ENCODE results near the gene MAP2K2.
A peak's percentile ranks its signal among the peaks of the same experiment; 100 is the strongest.
"Not testable (repeated sequence)": the region's sequence is repeated elsewhere in the genome, so short reads cannot be mapped to it uniquely, and the experiment has no call there.

The MAP2K2 gene

GRCh38 chr19:4123615-4124568, at the start of gene MAP2K2:
Gene MAP2K2 (minus strand): TSS chr19:4124122. CDS start chr19:4123875, 247 bp downstream.
- Histone ChIP-seq H3K9me3 (no peaks in the 10 kb centered on the region), H3K27ac (peak within 1 kb of the TSS; percentile 61 to 73), H3K4me3 (peak within 1 kb of the TSS; percentile 94 to 99), H3K36me3 (peaks cover 0 to 11% (median 0%) of the 10 kb centered on the region in 3 donors), H3K27me3 (no peaks in the 10 kb centered on the region), H3K4me1 (peaks cover 0 to 39% (median 31%) of the 10 kb centered on the region in 4 donors)
- TF ChIP-seq, protein P1, sequence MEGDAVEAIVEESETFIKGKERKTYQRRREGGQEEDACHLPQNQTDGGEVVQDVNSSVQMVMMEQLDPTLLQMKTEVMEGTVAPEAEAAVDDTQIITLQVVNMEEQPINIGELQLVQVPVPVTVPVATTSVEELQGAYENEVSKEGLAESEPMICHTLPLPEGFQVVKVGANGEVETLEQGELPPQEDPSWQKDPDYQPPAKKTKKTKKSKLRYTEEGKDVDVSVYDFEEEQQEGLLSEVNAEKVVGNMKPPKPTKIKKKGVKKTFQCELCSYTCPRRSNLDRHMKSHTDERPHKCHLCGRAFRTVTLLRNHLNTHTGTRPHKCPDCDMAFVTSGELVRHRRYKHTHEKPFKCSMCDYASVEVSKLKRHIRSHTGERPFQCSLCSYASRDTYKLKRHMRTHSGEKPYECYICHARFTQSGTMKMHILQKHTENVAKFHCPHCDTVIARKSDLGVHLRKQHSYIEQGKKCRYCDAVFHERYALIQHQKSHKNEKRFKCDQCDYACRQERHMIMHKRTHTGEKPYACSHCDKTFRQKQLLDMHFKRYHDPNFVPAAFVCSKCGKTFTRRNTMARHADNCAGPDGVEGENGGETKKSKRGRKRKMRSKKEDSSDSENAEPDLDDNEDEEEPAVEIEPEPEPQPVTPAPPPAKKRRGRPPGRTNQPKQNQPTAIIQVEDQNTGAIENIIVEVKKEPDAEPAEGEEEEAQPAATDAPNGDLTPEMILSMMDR (IDR thresholded peaks at IDR 0.05), result peak in 1 of 2 experiments; percentile 38
- intact Hi-C loops (cut with DNase I; ENCODE audit: low total_unique reads), result loop anchor here (10.0 kb wide), 1 partner anchor 139 kb away; the partner anchor contains the start of gene EEF2
- peak; percentile 87 to 97 for DNase-seq

GRCh38 chr19:4172861-4173473, 49.0 kb upstream of the MAP2K2 start:
- TF ChIP-seq, protein P1 (IDR thresholded peaks at IDR 0.05), result no peak
- Histone ChIP-seq H3K27me3 (peaks cover 0 to 32% of the 10 kb centered on the region in 2 donors), H3K4me1 (peaks cover 0 to 8% (median 2%) of the 10 kb centered on the region in 4 donors), H3K4me3 (no peak overlapping the region), H3K36me3 (peaks cover 8 to 40% (median 33%) of the 10 kb centered on the region in 3 donors), H3K27ac (no peak overlapping the region), H3K9me3 (no peaks in the 10 kb centered on the region)
- peak in 1 of 2 donors; percentile 24 for DNase-seq
- intact Hi-C loops (cut with DNase I; ENCODE audit: low total_unique reads), result no loop called here

- intact Hi-C loops (cut with DNase I; ENCODE audit: low total_unique reads), result no loop called here
- no peak overlapping the region for H3K27ac ChIP-seq
- TF ChIP-seq, protein P1 (IDR thresholded peaks at IDR 0.05), result no peak
- DNase-seq, result no peak
- peaks cover 0 to 38% of the 10 kb centered on the region in 2 donors for H3K27me3 ChIP-seq
- no peak overlapping the region for H3K4me3 ChIP-seq
- peaks cover 8 to 27% (median 24%) of the 10 kb centered on the region in 3 donors for H3K36me3 ChIP-seq
- no peaks in the 10 kb centered on the region for H3K9me3 ChIP-seq
- H3K4me1 ChIP-seq, result peaks cover 0 to 8% (median 2%) of the 10 kb centered on the region in 4 donors
Measured at GRCh38 chr19:4171676-4172075, 47.8 kb upstream of the MAP2K2 start.

DNA sequence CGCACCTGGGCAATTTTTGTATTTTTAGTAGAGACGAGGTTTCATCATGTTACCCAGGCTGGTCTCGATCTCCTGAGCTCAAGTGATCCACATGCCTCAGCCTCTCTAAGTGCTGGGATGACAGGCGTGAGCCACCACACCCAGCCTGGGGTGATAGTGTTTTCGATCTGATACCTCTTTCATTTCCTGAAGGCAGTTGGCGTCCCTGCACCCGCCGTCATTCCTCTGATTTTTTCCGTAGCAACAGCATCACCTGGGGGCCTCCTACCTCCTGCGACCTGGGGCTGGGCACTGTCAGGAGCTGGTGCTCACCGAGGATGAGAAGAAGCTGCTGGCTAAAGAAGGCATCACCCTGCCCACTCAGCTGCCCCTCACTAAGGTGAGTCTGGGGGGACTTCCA, 40.3 kb upstream of the MAP2K2 start:
- no peak for DNase-seq
- TF ChIP-seq, protein P1 (IDR thresholded peaks at IDR 0.05), result no peak
- no peaks in the 10 kb centered on the region for H3K4me1 ChIP-seq
- no peaks in the 10 kb centered on the region for H3K9me3 ChIP-seq
- no peaks in the 10 kb centered on the region for H3K36me3 ChIP-seq
- H3K27me3 ChIP-seq, result peaks cover 0 to 27% of the 10 kb centered on the region in 2 donors
- intact Hi-C loops (cut with DNase I; ENCODE audit: low total_unique reads), result no loop called here
- H3K27ac ChIP-seq, result no peak overlapping the region
- H3K4me3 ChIP-seq, result no peak overlapping the region

GRCh38 chr19:4161415-4162077, 37.6 kb upstream of the MAP2K2 start:
- intact Hi-C loops (cut with DNase I; ENCODE audit: low total_unique reads), result no loop called here
- H3K4me3 ChIP-seq, result no peak overlapping the region
- H3K27ac ChIP-seq, result no peak overlapping the region
- TF ChIP-seq, protein P1 (IDR thresholded peaks at IDR 0.05), result no peak
- H3K4me1 ChIP-seq, result no peaks in the 10 kb centered on the region
- no peaks in the 10 kb centered on the region for H3K36me3 ChIP-seq
- H3K27me3 ChIP-seq, result peaks cover 0 to 41% of the 10 kb centered on the region in 2 donors
- no peak for DNase-seq
- H3K9me3 ChIP-seq, result no peaks in the 10 kb centered on the region

DNA sequence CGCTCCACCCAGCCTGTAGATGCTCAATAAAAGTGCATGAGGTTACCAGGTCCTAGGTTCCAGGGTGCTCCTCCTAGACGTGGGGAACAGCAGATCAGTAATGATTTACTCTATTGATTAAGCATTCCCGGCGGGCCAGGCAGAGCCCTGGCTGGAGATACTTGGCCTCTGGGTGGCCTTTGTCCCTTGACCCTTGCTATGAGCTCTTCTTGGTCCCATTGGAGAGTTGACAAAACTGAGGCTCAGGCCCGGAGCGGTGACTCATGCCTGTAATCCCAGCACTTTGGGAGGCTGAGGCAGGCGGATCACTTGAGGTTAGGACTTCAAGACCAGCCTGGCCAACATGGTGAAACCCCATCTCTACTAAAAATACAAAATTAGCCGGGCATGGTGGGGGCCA, 34.0 kb upstream of the MAP2K2 start:
- H3K36me3 ChIP-seq; H3K4me1 ChIP-seq; intact Hi-C loops (cut with DNase I; ENCODE audit: low total_unique reads); H3K4me3 ChIP-seq; H3K27ac ChIP-seq; H3K9me3 ChIP-seq; DNase-seq: not testable (repeated sequence)
- H3K27me3 ChIP-seq, result peaks cover 0 to 53% of the 10 kb centered on the region in 2 donors

Data from tibial artery (tissue), 4 donors.